ENCODE data around the gene CNTNAP2.

Gene CNTNAP2

DNA sequence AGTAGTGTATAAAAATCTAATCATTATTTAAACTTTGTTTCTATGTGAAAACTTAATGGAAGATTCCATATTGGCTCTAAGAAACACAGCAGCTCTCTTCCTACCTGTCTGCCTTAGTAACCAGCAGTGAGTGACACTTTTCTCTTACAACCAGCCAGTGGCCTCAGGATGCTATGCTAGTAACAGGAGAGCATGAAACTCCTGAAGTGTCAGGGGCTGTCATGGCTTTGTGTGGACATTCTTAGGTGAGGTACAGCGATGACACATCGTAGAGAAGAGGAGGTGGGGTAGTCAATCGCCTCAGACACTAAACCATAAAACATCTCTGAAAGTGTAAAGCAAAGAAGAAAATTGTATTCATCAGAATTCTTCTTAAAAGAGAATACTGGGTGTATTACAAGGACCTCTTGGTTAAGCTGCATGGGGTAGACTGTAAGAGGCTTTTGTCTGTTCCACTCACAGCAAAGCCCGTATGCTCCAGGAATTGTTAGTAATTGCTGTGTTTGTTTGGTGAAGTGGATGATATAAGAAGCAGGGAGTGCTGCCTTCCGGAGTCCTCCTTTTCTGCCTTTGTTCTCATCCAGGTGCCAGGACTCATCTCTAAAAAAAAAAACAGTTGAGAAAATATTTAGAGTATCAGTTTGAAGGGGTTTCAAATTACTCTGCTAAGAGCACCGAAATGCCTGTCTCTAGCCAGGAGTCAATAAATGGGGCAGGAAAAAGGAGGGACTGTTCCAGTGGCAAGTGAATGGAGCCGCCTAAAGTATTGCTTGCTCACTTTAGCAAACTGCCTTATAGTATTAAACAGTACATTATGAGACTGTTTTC, 518.8 kb downstream of the CNTNAP2 start:
- peak; percentile 66 to 67 for DNase-seq

DNA sequence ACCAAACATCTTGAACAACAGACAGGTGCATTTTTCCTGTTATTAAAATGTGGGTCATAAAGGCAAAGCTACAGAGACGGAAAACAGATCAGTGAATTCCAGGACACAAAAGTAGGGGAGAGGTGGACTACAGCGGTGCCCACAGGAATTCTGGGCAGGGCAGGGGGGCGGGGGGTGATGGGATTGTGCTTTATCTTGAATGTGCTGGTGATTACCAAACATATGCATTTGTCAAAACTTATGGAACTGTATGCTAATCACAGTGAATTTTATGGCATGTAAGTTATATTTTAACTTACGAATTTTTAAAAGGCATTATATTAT, 519.4 kb downstream of the CNTNAP2 start:
- DNase-seq, result no peak

GRCh38 chr7:146636581-146636980, 520.0 kb downstream of the CNTNAP2 start:
- no peak for DNase-seq

GRCh38 chr7:146639291-146639690, 522.7 kb downstream of the CNTNAP2 start:
- no peak for DNase-seq

DNA sequence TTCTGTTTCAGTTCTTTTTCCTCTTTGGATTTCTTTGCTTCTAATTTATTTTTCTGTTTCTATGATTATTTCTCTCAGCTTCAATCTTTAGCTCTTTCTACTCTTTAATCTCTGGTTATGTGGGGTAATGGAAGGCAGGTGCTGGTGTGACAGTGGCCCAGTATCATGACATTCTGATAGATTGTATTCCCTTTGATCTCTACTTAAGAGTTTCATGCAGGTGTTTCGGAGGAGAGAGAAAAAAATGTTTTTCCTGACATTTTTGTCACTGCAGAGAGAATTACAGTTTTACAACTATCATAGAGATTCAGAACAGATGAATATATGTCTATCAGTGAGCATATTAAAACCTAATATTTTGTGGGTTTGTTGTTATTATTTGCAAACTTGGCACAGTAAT, 524.9 kb downstream of the CNTNAP2 start:
- DNase-seq, result no peak

- no peak for DNase-seq
Measured at GRCh38 chr7:146645383-146645976, 528.9 kb downstream of the CNTNAP2 start.

- DNase-seq, result no peak
Measured at GRCh38 chr7:146647445-146647844, 530.8 kb downstream of the CNTNAP2 start.

DNA sequence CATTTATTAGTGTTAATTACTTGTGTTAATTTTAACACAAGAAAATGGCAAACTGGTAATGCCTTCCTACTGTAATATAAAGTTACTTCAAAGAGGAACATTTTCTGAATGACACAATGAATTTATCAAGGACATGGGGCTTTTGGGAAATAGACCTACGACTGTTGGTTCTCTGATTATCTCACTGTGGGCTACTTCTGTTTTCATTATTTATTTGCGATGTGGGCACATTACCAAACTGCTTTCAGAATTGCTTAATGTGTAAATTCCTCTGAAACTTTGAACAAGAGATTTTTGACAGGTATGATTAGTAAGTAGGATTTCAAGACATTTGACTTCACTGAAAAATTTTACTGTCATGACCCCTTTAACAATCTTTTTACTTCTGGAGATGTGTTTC, 535.6 kb downstream of the CNTNAP2 start:
- no peak for DNase-seq

- peak; percentile 52 to 58 for DNase-seq
Measured at GRCh38 chr7:146654048-146654447, 537.4 kb downstream of the CNTNAP2 start.

- peak; percentile 85 to 95 for DNase-seq
Measured at GRCh38 chr7:146655928-146656797, 539.6 kb downstream of the CNTNAP2 start.

GRCh38 chr7:146656988-146657387, 540.4 kb downstream of the CNTNAP2 start:
- no peak for DNase-seq

GRCh38 chr7:146658604-146659003, 542.0 kb downstream of the CNTNAP2 start:
- no peak for DNase-seq

GRCh38 chr7:146659732-146660131, 543.1 kb downstream of the CNTNAP2 start:
- DNase-seq, result no peak

DNA sequence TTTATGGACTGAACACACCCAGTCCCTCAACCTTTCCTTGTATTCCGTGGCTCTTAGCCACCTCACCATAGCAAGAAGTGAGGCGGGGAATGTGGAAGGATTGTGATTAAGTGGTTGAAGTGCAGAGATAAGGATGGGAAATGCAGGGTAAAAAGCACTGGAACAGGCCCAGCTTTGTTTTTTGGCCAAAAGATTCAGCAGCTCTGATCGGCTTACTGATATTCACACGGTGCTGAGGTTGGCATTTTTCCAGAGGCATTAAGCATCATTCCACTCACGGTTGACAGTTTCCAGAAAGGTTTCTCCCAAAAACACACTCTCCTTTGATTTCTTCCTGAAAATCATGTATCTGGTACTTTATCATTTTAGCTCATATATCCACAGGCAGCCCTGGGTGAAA, 544.2 kb downstream of the CNTNAP2 start:
- DNase-seq, result no peak

- no peak for DNase-seq
Measured at GRCh38 chr7:146661435-146661834, 544.8 kb downstream of the CNTNAP2 start.

DNA sequence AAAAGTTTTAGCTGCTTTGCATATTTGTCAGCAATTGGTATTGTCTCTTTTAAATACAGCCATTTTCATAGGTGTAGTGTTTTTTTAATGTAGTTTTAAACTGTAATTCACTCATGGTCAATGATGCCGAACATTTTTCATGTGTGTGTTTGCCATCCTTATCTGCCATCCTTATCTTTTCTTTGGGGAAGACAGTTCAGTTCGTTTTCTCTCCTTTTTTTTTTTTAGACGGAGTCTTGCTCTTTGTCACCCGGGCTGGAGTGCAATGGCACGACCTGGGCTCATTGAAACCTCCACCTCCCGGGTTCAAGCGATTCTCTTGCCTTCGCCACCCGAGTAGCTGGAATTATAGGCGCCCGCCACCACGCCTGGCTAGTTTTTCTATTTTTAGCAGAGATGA, 545.3 kb downstream of the CNTNAP2 start:
- DNase-seq, result no peak

- no peak for DNase-seq
Measured at GRCh38 chr7:146665023-146665422, 548.4 kb downstream of the CNTNAP2 start.

GRCh38 chr7:146670532-146670931, 553.9 kb downstream of the CNTNAP2 start:
- no peak for DNase-seq

- DNase-seq, result no peak
Measured at GRCh38 chr7:146681487-146681886, 564.9 kb downstream of the CNTNAP2 start.

DNA sequence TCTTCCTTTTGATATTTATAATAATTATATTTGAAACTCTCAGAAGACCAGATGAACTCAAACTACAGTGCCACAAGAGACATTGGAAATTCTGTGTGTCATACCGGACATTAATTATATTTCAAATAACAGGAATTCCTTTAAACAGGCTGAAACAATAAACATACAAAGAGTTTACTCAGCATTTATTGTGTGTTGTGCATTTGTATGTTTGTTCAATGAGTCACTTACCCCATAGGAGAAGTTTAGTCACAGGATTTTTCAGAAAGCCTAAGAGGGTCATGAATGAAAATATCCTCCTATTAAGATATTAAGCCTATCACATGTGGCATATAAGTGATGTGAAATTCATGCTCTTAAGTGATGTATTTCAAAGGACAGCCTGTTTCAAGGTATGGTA, 566.8 kb downstream of the CNTNAP2 start:
- DNase-seq, result no peak

GRCh38 chr7:146690987-146691386, 574.4 kb downstream of the CNTNAP2 start:
- no peak for DNase-seq

DNA sequence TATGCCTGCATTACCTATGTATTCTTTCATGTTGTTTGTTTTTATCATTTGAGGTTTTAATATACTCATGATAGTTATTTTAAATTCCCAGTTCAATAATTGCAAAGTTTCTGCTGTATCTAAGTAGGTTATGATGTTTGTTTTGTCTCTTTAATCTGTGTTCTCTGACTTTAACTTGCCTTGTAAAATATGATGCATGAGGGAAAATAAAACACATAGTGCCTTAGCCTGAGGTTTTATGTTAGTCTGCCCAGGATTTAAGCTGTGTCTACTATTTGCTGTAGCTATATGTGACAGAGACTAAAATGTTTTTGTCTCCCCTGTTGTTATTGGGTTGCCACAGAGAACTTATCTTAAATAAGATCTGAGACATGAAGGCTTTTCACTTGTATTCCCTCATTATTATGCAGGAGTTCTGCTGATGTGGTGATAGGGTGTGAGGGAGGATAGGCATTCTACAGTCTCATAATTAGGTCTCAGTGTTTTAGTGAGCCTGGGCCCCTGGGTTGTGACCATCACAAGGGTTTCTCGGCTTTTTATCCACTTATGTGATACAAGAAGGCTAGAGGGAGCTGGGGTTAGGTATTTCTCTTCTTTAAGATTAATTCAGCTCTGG, 582.5 kb downstream of the CNTNAP2 start:
- no peak for DNase-seq

GRCh38 chr7:146700015-146700560, 583.5 kb downstream of the CNTNAP2 start:
- peak; percentile 19 to 30 for DNase-seq

Data from NCI-H1930 (cell line).